A549 (cell line): ENCODE data around the gene PDP2. TPM values are rescaled to one million over a fixed set of nuclear protein-coding genes. Genes with fewer than 3 reads are reported as not detected.

Experiments used
- ATAC-seq, 2 experiments: fragments of 200-7000 bp in 1 of 2; fragments of >200 bp in 1 of 2; cut with Nextera tagmentation in 1 of 2; cut with Tn5 transposase in 1 of 2; 3 replicates each; pipeline versions ENCODE4 v1.8.0 to v1.9.1; 2018 to 2020; ENCODE audit warnings: mild to moderate bottlenecking in 1 of 2, moderate library complexity in 1 of 2
- CTCF ChIA-PET: fragments of 300-600 bp; sonication (Branson Sonifier 250); formaldehyde crosslinking; extraction: SDS; loops from one replicate; lab custom pipeline; 2021; ENCODE audit warnings: antibody characterized with exemption, inconsistent platforms; lab: Yijun Ruan, JAX
- POLR2A ChIA-PET: fragments of 350-600 bp; formaldehyde crosslinking; extraction: SDS; loops from one replicate; lab custom pipeline; 2021; ENCODE audit warnings: antibody characterized with exemption, inconsistent platforms; lab: Yijun Ruan, JAX
- DNase-seq, 2 experiments: peaks; one replicate each; pipeline versions ENCODE4 v3.0.0 to v3.0.0-alpha.2; 2011 to 2016; ENCODE audit warnings: low read depth in 1 of 2, low spot score in 1 of 2
- FAIRE-seq: peaks from 2 replicates; lab custom pipeline; 2011; peaks lifted over from hg19 to GRCh38; lab: Jason Lieb, UNC
- H3K27ac ChIP-seq, 2 experiments: fragments of >200 bp; sonication (Bioruptor Twin); formaldehyde crosslinking; 3 replicates each; pipeline ENCODE4 v1.5.1; 2016 to 2017
- H3K4me1 ChIP-seq: fragments of >200 bp; sonication (Bioruptor Twin); formaldehyde crosslinking; 3 replicates; pipeline ENCODE4 v1.6.1; 2016
- H3K4me2 ChIP-seq: fragments of >200 bp; sonication (Bioruptor Twin); formaldehyde crosslinking; 3 replicates; pipeline ENCODE4 v1.6.1; 2016
- H3K4me3 ChIP-seq: fragments of >200 bp; sonication (Bioruptor Twin); formaldehyde crosslinking; 3 replicates; pipeline ENCODE4 v1.5.1; 2016
- H3K9me3 ChIP-seq: fragments of >200 bp; sonication (Bioruptor Twin); formaldehyde crosslinking; 3 replicates; pipeline ENCODE4 v1.6.1; 2016
- E2F6 ChIP-seq: IDR thresholded peaks from 2 replicates; pipeline ENCODE4 v1.6.1; 2012; ENCODE audit warnings: low read depth, borderline replicate concordance
- EHF ChIP-seq: fragments of 250-450 bp; sonication (Bioruptor Pico); IDR thresholded peaks from 2 replicates; pipeline ENCODE4 v1.5.0; 2020; ENCODE audit warnings: mild to moderate bottlenecking
- ESRRA ChIP-seq: fragments of 150-350 bp; IDR thresholded peaks from 2 replicates; pipeline ENCODE4 v1.6.1; 2014; ENCODE audit warnings: mild to moderate bottlenecking, low read length, borderline replicate concordance
- FOSB ChIP-seq: fragments of 250-450 bp; sonication (Bioruptor Pico); IDR thresholded peaks from 2 replicates; pipeline ENCODE4 v1.5.0; 2020; ENCODE audit warnings: mild to moderate bottlenecking, moderate library complexity
- HDAC2 ChIP-seq: fragments of 200-600 bp; sonication (generic); IDR thresholded peaks from 2 replicates; pipeline ENCODE4 v1.6.1; 2016
- HES2 ChIP-seq: fragments of >200 bp; sonication (Bioruptor Twin); formaldehyde crosslinking; IDR thresholded peaks from 2 replicates; pipeline ENCODE4 v1.6.1; 2016
- HEYL ChIP-seq: fragments of 250-450 bp; sonication (Bioruptor Pico); IDR thresholded peaks from 2 replicates; pipeline ENCODE4 v1.8.0; 2021; ENCODE audit warnings: mild to moderate bottlenecking, moderate library complexity
- HOXB13 ChIP-seq: fragments of 250-450 bp; sonication (Bioruptor Pico); IDR thresholded peaks from 2 replicates; pipeline ENCODE4 v1.5.0; 2020; ENCODE audit warnings: low read depth, mild to moderate bottlenecking, moderate library complexity
- MAZ ChIP-seq: fragments of 150-350 bp; IDR thresholded peaks from 2 replicates; pipeline ENCODE4 v1.6.1; 2014; ENCODE audit warnings: antibody characterized with exemption, low read depth, low read length, borderline replicate concordance
- NR3C1 ChIP-seq: fragments of >200 bp; sonication (Bioruptor Twin); formaldehyde crosslinking; IDR thresholded peaks from 3 replicates; pipeline ENCODE4 v1.6.1; 2017
- POLR2A ChIP-seq: IDR thresholded peaks from 2 replicates; pipeline ENCODE4 v1.6.1; 2012; ENCODE audit warnings: mild to moderate bottlenecking, low read length
- RAD21 ChIP-seq, 2 experiments: fragments of >200 bp in 1 of 2; sonication (Bioruptor Twin) in 1 of 2; formaldehyde crosslinking in 1 of 2; IDR thresholded peaks in 1 of 2; conservative IDR thresholded peaks in 1 of 2; 2 replicates in 1 of 2; 3 replicates in 1 of 2; pipeline ENCODE4 v1.6.1; 2012 to 2018; ENCODE audit warnings: inconsistent platforms in 1 of 2
- RARB ChIP-seq: fragments of 250-450 bp; sonication (Bioruptor Pico); IDR thresholded peaks from 2 replicates; pipeline ENCODE4 v1.8.0; 2021; ENCODE audit warnings: mild to moderate bottlenecking, moderate library complexity
- RFX5 ChIP-seq: fragments of 450-650 bp; IDR thresholded peaks from 2 replicates; pipeline ENCODE4 v1.7.1; 2014; ENCODE audit warnings: antibody characterized with exemption, mild to moderate bottlenecking, moderate library complexity
- SREBF2 ChIP-seq: fragments of 450-650 bp; IDR thresholded peaks from 2 replicates; pipeline ENCODE4 v1.6.1; 2014; ENCODE audit warnings: mild to moderate bottlenecking, moderate library complexity
- TFCP2L1 ChIP-seq: fragments of 250-450 bp; sonication (Bioruptor Pico); IDR thresholded peaks from 2 replicates; pipeline ENCODE4 v1.5.0; 2021; ENCODE audit warnings: mild to moderate bottlenecking
- TP53 ChIP-seq: fragments of 250-450 bp; sonication (Bioruptor Pico); IDR thresholded peaks from 2 replicates; pipeline ENCODE4 v1.5.0; 2021; ENCODE audit warnings: mild to moderate bottlenecking, moderate library complexity
- USF2 ChIP-seq: fragments of 450-650 bp; IDR thresholded peaks from 2 replicates; pipeline ENCODE4 v1.6.1; 2014; ENCODE audit warnings: antibody characterized with exemption
- ZC3H11A ChIP-seq: fragments of 450-650 bp; IDR thresholded peaks from 2 replicates; pipeline ENCODE4 v1.6.1; 2014; ENCODE audit warnings: antibody characterized with exemption, mild to moderate bottlenecking
- ZNF302 ChIP-seq: fragments of 250-450 bp; sonication (Bioruptor Pico); IDR thresholded peaks from 2 replicates; pipeline ENCODE4 v1.9.0; 2021; ENCODE audit warnings: inconsistent platforms, mild to moderate bottlenecking, moderate library complexity
- WGBS: methylation state at CpG from one replicate; pipeline ENCODE4 v1.1.6; 2017; ENCODE audit errors: missing lambda C conversion rate; 5-methylcytosine and 5-hydroxymethylcytosine counted together
- polyA plus RNA-seq, 4 experiments: library from polyadenylated mRNA; depleted of rRNA in 3 of 4; stranded (reverse); fragments of >200 nt; fragmentation: RNase III in 1 of 4; extraction: RNeasy Plus Mini Kit Qiagen cat#74134 plus additional on column Dnase treatment in 1 of 4; gene quantifications; 2 replicates in 3 of 4; 3 replicates in 1 of 4; pipeline ENCODE4 v1.2.3, GENCODE V29; 2011 to 2017
- TF ChIP-seq, protein P1 (sequence below): fragments of 150-350 bp; IDR thresholded peaks from 2 replicates; pipeline ENCODE4 v1.6.1; 2014; ENCODE audit warnings: low read depth, mild to moderate bottlenecking, low read length
- TF ChIP-seq, protein P2 (sequence below): IDR thresholded peaks from 2 replicates; pipeline ENCODE4 v1.6.1; 2012

The PDP2 gene
- polyA plus RNA-seq, 2 of the 4 experiments (the other 2 are of a cell fraction): 10.0 to 10.5 TPM

DNA sequence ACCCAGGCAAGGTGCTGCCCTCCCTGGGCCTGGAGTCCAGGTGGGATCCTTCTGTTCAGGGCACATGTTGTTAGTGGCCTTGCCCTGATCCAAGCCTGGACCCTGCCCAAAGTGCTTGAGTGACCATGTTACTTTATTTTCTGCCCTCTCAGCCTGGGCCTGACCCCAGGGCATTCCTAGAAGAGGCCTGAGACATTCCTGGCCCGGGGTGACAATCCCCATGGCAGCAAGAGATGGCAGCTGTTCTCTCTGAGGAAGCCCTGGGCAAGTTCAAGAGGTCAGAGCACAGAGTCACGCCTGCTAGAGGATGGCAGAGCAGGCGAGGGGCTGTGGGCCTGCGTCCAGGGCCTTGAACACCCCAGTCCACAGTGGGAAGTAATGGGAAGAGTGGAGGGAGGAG is 33.4 kb downstream of the PDP2 start:
- CTCF ChIA-PET: interaction anchor here (29.9 to 40.8 kb wide), 2 partner anchors 1 to 15 kb away, joined by 837 read pairs; partner anchors contain the start of genes CDH16, PDP2 and RRAD
- WGBS: 30% methylated on average over 2 of the region's 4 CpGs
- Histone ChIP-seq H3K9me3 (no peaks in the 10 kb centered on the region), H3K4me2 (no peak overlapping the region), H3K4me1 (peaks cover 8% of the 10 kb centered on the region; the same call in 1 of the 3 replicates), H3K27ac (no peak overlapping the region), H3K4me3 (no peak overlapping the region)
- no peak for DNase-seq
- no peak for TF ChIP-seq FOSB (CRISPR knock-in tag)
- no peak for TF ChIP-seq E2F6
- no peak for TF ChIP-seq HOXB13
- TF ChIP-seq HES2: no peak
- no peak for TF ChIP-seq NR3C1
- TF ChIP-seq, protein P1, sequence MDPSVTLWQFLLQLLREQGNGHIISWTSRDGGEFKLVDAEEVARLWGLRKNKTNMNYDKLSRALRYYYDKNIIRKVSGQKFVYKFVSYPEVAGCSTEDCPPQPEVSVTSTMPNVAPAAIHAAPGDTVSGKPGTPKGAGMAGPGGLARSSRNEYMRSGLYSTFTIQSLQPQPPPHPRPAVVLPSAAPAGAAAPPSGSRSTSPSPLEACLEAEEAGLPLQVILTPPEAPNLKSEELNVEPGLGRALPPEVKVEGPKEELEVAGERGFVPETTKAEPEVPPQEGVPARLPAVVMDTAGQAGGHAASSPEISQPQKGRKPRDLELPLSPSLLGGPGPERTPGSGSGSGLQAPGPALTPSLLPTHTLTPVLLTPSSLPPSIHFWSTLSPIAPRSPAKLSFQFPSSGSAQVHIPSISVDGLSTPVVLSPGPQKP: no peak
- no peak for FAIRE-seq
- POLR2A ChIA-PET: no interaction called here
- no peak for ATAC-seq

DNA sequence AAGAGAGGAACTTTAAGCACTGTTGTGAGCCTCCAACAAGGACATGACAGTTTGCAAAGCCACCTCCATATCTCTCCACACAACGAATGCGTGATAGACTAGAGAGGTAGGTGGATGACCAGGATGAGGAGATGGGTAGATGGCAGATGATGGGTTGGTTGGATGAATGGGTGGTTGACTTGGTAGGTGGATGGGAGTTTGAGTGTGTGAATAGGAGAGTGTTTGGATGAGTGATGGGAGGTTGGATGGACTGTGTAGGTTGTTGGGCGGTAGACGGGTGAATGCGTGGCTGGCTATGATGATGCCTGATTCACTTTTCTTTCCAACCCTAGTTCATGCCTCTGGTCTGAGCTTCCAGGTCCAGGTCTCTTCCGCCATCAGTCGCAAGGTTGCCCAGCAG is 34.2 kb downstream of the PDP2 start:
- CTCF ChIA-PET: interaction anchor here (29.9 to 40.8 kb wide), 2 partner anchors 0 to 15 kb away, joined by 837 read pairs; partner anchors contain the start of genes CDH16, PDP2 and RRAD
- POLR2A ChIA-PET: no interaction called here

DNA sequence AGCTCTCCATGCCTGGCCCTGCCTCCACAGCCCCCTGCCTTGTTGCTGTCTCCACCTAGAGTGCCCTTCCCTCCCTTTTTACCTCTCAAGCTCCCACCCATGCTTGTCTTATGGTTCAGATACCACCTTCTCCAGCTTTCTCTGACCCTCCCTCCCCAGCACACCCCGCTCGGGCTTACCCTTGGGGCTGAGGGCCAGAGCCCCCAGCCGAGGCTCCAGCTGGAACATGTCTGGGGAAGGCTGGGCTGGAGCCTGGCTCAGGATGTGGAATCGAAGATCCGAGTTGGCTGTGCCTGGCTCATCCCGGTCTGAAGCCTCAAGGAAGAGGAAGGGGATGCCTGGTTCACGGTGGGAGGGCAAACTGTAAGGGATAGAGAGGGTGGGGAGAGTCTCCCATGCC is 34.7 kb downstream of the PDP2 start:
- FAIRE-seq (no peak), DNase-seq (no peak), ATAC-seq (no peak)
- Histone ChIP-seq H3K4me2 (no peak overlapping the region), H3K4me1 (peaks cover 16% of the 10 kb centered on the region; the same call in 1 of the 3 replicates), H3K27ac (no peak overlapping the region), H3K9me3 (no peaks in the 10 kb centered on the region), H3K4me3 (no peak overlapping the region)
- CTCF ChIA-PET: interaction anchor here (29.9 to 40.8 kb wide), 2 partner anchors 0 to 16 kb away, joined by 837 read pairs; partner anchors contain the start of genes CDH16, PDP2 and RRAD
- POLR2A ChIA-PET: no interaction called here
- WGBS: 10% methylated on average over 1 of the region's 7 CpGs
- TF ChIP-seq POLR2A: no peak
- no peak for TF ChIP-seq HEYL (CRISPR knock-in tag)
- TF ChIP-seq HES2: no peak
- no peak for TF ChIP-seq RARB (CRISPR knock-in tag)
- no peak for TF ChIP-seq ZNF302 (CRISPR knock-in tag)
- no peak for TF ChIP-seq ESRRA
- no peak for TF ChIP-seq USF2
- no peak for TF ChIP-seq ZC3H11A
- TF ChIP-seq, protein P2, sequence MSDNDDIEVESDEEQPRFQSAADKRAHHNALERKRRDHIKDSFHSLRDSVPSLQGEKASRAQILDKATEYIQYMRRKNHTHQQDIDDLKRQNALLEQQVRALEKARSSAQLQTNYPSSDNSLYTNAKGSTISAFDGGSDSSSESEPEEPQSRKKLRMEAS: no peak

More for the DNA sequence above, 34.2 kb downstream of the PDP2 start:
- Histone ChIP-seq H3K4me3 (no peak overlapping the region), H3K4me1 (peaks cover 16% of the 10 kb centered on the region; the same call in 1 of the 3 replicates), H3K4me2 (no peak overlapping the region), H3K9me3 (no peaks in the 10 kb centered on the region), H3K27ac (no peak overlapping the region)
- DNase-seq (no peak), ATAC-seq (no peak), FAIRE-seq (no peak)
- TF ChIP-seq EHF (no peak), RAD21 (conservative IDR thresholded peaks at IDR 0.05 in 1 of 2, IDR thresholded peaks at IDR 0.05 in 1 of 2) (no peak), TP53 (no peak), MAZ (no peak), TFCP2L1 (CRISPR knock-in tag) (no peak), HDAC2 (no peak), RFX5 (no peak), SREBF2 (no peak), NR3C1 (no peak), HES2 (no peak)
- WGBS: 89% methylated on average over 7 of the region's 7 CpGs
